Body of pancreas (tissue), 4 donors: ENCODE measurements around the gene FBLN2.

Experiments used
- POLR2A ChIP-seq, 3 donors: fragments of 450-650 bp; IDR thresholded peaks; one replicate each; pipeline ENCODE4 v1.6.1; 2016; ENCODE audit warnings: antibody characterized with exemption in 3 of 3, mild to moderate bottlenecking in 2 of 3
- TF ChIP-seq, protein P1 (sequence below), 7 experiments: fragments of 450-650 bp in 4 of 7; fragments of 200-600 bp in 3 of 7; sonication (generic) in 3 of 7; IDR thresholded peaks; one replicate each; pipeline ENCODE4 v1.5.1; 2016 to 2019; ENCODE audit warnings: antibody characterized with exemption in 7 of 7

- TF ChIP-seq POLR2A (IDR thresholded peaks at IDR 0.05): no peak
- TF ChIP-seq, protein P1, sequence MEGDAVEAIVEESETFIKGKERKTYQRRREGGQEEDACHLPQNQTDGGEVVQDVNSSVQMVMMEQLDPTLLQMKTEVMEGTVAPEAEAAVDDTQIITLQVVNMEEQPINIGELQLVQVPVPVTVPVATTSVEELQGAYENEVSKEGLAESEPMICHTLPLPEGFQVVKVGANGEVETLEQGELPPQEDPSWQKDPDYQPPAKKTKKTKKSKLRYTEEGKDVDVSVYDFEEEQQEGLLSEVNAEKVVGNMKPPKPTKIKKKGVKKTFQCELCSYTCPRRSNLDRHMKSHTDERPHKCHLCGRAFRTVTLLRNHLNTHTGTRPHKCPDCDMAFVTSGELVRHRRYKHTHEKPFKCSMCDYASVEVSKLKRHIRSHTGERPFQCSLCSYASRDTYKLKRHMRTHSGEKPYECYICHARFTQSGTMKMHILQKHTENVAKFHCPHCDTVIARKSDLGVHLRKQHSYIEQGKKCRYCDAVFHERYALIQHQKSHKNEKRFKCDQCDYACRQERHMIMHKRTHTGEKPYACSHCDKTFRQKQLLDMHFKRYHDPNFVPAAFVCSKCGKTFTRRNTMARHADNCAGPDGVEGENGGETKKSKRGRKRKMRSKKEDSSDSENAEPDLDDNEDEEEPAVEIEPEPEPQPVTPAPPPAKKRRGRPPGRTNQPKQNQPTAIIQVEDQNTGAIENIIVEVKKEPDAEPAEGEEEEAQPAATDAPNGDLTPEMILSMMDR (IDR thresholded peaks at IDR 0.05): no peak
Measured at GRCh38 chr3:13512451-13512850, 36.5 kb upstream of the FBLN2 start.
